Measurements from ENCODE around the gene BSG. TPM values are rescaled to one million over a fixed set of nuclear protein-coding genes. Genes with fewer than 3 reads are reported as not detected.

BSG gene
- total RNA-seq, 1 experiment from 2014 or later = 653 TPM

DNA sequence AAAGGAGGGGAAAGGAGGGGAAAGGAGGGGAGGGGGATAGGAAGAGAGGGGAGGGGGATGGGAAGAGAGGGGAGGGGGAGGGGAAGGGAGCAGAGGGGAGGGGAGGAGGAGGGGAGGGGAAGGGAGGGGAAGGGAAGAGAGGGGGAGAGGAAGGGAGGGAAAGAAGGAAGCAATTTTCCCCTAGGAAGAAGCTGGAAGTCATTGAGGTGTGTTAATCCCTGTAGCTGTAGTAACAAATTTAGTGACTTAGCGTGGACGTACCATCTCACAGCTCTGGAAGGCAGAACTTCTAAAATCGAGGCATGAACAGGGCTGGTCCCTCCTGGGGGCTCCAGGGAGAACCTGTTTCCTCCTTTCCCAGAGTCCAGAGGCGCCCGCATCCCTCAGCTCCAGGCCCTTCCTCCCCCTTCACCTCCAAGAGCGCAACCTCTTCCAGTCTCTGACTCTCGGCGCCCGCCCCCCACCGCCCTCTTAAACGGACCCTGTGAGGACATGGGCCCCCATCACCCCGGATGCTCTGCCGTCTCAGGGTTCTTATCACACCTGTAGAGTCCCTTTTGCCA is 46.5 kb upstream of the BSG start:
- in situ Hi-C loops (cut with HindIII; ENCODE audit: low pct_unique_long_range_greater_than_20kb, low sequenced_read_pairs) = no loop called here

More for the DNA sequence above, 46.5 kb upstream of the BSG start:
- DNase-seq (ENCODE audit: low read depth, low spot score) = no peak
- ChIA-PET POLR2A (no interaction called here), CTCF (interaction anchor here (1.0 kb wide), 1 partner anchor 121 kb away, joined by 4 read pairs; no protein-coding TSS in a partner anchor)
- Histone ChIP-seq H3K27me3 (ENCODE audit: control insufficient read depth, insufficient read depth, low read length) (no peaks in the 10 kb centered on the region), H3K9me3 (ENCODE audit: control insufficient read depth, insufficient read depth, low read depth, low read length) (no peaks in the 10 kb centered on the region), H3K36me3 (ENCODE audit: control insufficient read depth, insufficient read depth, low read length) (no peaks in the 10 kb centered on the region), H3K4me1 (ENCODE audit: control insufficient read depth, insufficient read depth, low read length) (peaks cover 10% of the 10 kb centered on the region; the same call in 1 of the 2 replicates), H3K4me3 (ENCODE audit: low read depth in 2 of 2, low read length in 2 of 2) (no peak overlapping the region), H3K27ac (ENCODE audit: low read length) (no peak overlapping the region)
- intact Hi-C loops (cut with micrococcal nuclease; ENCODE audit: unreplicated experiment) = no loop called here
- no peak for TF ChIP-seq CTCF (IDR thresholded peaks at IDR 0.05)
- no peak for TF ChIP-seq SIN3A (IDR thresholded peaks at IDR 0.05; ENCODE audit: borderline replicate concordance, insufficient read depth, low read depth, low read length)
- TF ChIP-seq TCF7L2 (IDR thresholded peaks at IDR 0.05; ENCODE audit: low read depth, low read length) = no peak
- TF ChIP-seq REST (IDR thresholded peaks at IDR 0.05; ENCODE audit: insufficient read depth in 1 of 2, low read depth in 2 of 2, low read length in 1 of 2) = no peak
- no peak for TF ChIP-seq POLR2AphosphoS5 (IDR thresholded peaks at IDR 0.05; ENCODE audit: low read depth, low read length)
- BruUV-seq (replicated peaks) = no TSS peak
- ATAC-seq = no peak
